Suppressor macrophage treated with lipopolysaccharide for 4 hours (primary cell): ENCODE data around the gene GALNT11.
"Not testable (repeated sequence)": the region's sequence is repeated elsewhere in the genome, so short reads cannot be mapped to it uniquely, and the experiment has no call there.

Source experiments
- DNase-seq: peaks from one replicate; pipeline ENCODE4 v3.0.0-alpha.2; 2020

The GALNT11 gene

DNA sequence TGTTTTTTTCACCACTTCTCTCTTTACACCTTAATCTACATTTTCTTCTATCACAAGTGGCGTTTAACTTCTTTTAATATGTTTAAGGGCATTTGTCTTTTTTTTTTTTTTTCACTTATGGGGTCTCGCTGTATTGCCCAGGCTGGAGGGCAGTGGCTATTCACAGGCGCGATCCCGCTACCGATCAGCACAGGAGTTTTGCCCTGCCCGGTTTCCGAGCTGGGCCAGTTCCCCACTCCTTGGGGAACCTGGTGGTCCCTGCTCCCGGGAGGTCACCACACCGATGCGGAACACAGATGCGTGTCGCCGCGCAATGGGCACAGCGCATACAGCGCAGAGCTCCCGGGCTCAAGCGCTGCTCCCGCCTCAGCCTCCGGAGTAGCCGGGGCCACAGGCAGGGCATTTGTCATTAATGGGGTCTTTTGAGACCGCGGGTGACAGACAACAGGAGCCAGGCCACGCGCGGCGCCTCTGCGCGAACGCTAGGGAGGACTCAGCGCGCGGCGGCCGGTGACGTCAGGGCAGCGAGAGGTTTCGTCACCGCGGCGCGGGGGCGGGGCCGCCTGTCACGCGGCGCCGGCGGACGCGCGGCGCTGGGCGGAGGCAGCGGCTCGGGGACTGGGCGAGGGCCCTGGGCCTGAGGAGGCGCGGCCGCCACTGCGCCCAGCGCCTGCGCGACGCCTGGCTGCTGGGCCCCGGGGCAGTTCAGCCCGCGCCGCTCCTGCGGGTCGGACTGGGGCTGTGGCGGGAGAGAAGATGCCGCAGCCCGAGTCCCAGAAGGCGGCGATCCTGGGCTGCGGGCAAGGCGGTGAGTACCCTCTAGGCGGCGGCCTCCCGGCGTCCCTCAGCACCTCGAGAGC is at the start of gene GALNT11:
Gene GALNT11 (plus strand): TSS at position 598 of the 860 bp plus-strand sequence. CDS start 68,554 bp downstream, outside the sequence.
- DNase-seq = peak; percentile 97

DNA sequence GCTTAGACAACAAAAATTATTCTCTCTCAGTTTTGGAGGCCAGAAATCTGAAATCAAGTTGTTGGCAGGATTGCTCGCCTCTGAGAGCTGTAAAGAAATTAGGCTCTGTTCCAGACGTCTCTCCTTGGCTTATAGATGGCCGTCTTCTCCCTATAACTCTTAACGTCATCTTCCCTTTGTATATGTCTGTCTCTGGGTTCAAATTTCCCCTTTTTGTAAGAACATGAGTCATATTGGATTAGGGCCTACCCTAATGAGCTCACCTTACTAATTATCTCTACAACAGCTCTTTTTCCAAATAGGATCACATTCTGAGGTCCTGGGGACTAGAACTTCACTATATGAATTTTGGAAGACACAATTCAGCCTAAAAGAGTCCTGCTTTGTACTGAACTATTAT is 46.9 kb upstream of the GALNT11 start:
- no peak for DNase-seq

DNA sequence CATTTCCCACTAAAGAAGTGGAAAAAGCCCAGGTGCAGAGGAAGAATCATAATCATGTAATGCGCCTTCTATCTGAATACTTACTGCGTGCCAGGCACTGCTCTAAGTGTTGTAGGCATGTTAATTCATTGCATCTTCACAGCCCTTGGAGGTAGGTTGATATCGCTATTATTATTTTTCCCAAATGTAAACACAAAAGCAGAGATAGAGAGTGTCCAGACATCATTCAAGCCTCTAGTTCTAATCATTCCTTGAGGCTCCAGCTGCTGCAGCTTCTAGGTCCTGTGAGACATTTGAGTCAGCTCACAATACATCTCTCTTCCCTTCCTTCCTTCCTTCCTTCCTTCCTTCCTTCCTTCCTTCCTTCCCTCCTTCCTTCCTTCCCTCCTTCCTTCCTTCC is 44.3 kb upstream of the GALNT11 start:
- no peak for DNase-seq

DNA sequence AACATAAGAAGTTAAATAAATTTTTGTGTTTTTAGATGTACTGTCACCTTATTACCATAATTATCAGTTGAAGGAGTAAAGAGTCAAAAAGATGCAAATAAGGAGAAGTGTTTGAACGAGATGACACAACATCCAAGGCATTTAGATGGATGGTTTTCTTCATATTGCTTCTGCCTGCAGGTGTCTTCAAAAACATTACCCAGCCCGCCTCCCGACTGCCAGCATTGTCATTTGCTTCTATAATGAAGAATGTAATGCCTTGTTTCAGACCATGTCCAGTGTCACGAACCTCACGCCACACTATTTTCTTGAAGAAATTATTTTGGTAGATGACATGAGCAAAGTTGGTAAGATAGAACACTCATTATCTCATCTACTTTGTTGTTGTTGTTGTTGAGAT is 42.7 kb upstream of the GALNT11 start:
- no peak for DNase-seq

DNA sequence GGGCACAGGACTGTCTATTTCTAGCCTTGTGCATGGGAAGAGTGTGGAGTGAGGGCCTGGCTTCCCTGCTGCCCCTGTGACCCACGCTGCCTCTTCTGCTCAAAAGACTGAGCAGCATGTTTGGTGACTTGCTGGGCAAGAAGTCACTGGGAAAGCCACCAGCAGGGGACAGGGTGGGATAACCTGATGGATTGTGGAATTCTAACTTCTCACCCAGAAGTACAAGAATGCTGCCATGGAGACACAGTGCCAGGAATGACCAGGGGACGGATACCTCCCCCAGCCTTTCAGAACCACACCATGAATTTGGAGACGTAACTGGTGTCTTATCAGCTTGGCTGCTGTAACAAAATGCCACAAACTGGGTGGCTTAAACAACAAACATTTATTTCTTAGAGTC is 40.9 kb upstream of the GALNT11 start:
- DNase-seq = no peak

DNA sequence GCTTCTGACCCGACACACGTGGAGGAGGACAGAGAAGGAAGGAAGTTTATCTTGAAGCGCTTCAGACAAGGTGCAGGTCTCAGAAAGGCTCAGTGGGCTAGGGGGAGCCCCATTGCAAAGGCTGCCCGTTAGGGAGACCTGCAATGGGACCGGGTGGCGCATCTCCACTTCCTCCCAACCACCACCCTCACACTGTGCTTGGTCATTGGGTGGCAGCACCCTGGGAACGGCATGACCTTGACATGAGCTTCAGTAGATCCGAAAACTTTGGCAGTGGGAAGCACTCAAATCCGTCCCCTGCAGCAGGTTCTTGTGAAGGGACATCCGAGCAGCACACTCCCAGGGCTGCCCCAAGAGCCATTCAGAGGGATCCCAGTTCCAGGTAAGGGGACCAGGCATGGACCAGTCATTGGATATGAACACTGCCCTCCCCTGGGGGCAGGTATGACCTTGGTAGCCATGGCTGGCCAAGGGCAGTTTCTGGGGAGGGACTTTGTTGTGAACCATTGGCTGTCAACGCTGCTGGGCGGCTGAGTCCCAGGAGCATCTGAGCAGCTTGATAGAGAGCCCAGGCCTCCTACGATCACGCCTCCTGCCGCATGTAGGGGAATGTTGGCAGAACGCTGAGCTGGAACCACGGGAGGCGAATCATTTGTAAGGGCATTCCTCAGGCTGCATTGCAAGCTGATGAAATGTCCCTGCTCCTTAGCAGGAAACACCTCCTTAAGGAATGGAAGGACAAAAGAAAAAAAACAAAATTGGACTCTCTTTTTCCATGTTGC is 37.5 kb upstream of the GALNT11 start:
- no peak for DNase-seq

DNA sequence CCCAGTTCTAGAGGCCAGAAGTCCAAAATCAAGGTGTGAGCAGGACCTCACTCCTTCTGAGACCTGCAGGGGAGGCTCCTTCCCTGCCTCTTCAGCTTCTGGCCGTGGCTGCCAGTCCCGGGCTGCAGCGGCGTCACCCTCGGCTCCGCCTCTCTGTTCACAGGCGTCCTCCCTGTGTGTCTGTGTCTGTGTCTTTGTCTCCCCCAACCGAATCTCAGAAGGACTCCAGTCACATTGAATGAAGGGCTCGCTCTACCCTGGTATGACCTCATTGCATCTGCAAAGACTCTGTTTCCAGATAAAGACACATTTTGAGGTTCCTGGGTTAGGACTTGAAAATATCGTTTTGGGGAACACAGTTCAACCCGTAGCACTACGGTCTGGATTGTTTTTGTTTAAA is 33.1 kb upstream of the GALNT11 start:
- DNase-seq = peak; percentile 61

DNA sequence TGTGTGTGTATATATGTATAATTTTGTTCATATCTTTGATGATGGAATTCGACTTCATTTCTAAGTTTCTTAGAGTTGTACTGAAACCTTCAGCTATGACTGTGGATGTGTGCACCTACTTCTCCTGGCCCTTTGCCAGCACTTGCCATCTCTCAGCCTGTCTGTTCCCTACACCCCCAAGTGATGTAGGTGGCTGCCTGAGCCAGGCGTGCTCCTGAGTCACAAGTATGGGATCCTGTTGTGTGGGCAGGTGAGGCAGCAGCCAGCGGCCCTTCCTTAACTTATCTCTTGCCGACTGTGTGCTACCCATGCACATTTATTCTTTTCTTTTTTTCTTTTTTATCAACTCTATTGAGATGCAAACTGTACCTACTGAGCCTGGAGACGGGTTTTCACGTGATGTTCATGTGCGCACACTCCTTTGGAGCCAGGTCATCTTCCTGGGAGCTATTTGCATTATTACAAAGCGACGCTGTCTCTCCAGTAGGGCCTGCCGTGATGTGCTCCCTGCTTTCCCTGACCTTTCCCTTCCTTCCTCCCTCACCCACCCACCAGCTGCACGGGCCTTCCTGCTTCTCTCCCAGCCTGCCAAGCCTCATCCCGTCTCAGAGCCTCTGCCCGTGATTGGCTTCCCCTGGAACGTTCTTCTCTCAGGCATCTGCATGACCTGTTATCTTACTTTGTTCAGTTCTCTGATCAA is 31.3 kb upstream of the GALNT11 start:
- no peak for DNase-seq

DNA sequence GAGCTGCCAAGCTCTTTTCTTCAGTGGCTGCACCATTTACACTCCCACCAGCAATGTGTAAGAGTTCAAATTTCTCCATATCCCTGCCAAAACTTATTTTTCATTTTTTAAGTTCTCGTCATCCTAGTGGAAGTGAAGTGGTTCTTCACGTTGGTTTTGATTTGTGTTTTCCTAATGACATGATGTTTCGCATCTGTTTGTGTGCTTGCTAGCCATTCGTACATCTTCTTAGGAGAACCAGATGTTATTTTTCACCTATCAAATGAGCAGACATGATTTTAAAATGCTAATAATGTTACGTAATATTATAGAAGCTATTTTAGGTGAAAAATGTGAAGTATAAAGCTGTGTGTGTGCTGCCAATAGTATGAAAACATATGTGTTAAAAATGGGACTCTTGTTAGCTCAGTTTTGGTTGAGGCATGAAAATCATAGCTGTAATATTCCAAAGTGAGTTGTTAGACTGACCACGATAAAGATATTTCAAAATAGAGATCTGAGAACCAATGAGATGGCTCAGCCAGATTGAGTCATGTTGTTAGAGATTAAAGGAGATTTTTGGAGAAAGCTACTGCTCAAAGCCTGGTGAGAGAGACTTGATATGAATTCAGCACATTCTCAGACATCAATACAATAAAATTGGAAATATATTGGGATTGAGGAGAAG is 25.9 kb upstream of the GALNT11 start:
- no peak for DNase-seq

DNA sequence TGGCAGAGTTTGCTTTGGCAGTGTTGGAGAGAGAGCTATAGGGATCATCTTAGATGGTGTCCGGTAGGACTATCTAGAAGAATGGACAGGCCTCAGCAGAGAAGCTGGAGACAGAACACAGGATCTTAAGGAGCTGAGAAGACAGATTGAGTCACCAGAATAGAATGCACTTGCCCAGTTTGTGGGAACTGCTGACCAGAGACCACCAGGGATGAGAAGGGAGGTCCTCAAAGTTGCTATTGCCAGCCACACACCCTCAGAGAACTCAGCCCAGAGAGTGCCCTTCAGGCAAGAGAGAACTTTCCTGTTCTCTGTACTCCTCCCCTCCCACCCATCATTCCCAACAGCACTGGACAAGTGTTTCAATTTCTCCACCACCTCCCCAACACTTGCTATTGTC is 25.3 kb upstream of the GALNT11 start:
- DNase-seq = no peak

DNA sequence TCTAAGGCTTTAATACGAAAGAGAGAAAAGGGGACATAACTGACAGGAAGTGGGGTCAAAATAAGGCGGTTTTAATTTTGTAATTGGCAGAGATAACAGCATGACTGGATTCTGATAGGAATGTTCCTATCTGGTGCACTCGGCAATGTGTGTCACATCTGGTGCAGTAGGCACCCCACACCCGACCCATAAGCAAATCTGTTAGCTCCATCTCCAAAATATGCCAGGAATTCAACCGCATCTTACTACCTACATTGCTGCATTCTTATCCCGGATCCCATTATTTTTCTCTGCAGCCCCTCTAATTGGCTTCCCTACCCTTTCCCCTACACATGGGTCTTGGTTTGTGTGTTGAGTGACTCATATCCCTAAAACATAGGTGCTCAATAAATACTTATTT is 19.1 kb upstream of the GALNT11 start:
- DNase-seq = no peak

DNA sequence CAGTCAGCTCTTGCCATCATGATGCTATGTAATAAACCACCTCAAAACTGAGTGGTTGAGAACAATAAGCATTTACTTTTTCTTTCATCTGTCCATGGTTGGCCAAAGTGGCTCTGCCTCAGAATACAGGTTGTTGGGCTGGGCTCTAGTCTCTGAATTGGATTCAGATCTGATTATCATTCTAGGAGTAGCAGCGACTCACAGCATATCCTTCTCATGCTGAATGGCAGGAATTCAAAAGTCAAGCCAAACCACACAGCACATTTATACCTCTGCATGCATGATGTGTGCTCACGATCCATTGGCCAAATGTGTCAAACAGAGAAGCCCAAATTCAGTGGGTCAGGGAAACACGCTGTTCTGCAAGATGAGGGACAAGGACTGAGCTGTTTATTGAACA is 13.6 kb upstream of the GALNT11 start:
- DNase-seq = no peak

DNA sequence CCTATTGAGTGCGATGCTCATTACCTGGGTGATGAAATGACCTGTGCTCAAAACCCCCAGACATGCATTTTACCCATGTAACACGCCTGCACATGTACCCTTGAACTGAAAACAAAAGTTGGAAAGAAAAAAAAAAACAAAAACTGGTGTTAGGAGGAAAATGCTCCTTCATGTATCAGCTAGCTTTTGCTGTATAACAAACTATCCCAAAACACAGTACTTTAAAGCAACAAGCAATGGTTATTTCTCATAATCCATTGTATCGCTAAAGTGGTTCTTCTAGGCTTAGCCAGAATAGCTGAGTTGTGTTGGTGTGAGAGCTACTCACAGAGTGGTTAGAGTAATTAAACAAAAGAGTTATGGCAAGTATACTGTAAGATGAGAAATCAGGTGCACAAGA is 12.2 kb upstream of the GALNT11 start:
- DNase-seq = no peak

DNA sequence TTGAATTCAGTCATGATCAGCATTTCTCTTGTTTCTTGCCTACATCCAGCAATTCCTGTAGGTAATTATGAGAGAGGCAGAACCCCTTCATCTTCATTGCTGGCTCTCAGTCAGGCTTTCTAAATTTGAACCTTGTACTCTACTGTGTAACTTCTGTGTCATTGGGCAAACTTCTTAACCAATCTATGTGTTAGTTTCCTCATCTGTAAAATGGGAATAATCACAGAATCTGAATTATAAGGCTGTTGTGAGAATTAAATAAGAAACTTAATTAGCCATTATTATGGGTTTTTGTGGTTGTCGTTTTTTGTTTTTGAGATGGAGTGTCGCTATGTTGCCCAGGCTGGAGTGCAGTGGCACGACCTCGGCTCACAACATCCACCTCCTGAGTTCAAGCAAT is 11.5 kb upstream of the GALNT11 start:
- DNase-seq = no peak

DNA sequence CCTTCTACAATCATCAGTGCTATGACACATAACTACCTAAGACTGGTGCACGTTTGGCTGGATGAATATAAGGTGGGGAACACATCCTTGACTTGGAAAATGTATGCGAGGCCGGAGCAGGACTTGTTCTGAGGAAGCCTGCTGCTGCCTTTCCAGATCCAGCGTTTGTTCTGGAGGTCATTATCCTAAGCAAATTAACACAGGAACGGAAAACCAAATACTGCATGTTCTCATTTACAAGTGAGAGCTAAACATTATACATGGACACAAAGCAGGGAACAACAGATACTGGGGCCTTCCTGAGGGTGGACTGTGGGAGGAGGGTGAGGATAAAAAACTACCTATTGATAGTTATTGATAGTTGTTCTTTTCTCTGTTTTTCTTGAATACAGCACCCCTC is 10.8 kb upstream of the GALNT11 start:
- DNase-seq = no peak

DNA sequence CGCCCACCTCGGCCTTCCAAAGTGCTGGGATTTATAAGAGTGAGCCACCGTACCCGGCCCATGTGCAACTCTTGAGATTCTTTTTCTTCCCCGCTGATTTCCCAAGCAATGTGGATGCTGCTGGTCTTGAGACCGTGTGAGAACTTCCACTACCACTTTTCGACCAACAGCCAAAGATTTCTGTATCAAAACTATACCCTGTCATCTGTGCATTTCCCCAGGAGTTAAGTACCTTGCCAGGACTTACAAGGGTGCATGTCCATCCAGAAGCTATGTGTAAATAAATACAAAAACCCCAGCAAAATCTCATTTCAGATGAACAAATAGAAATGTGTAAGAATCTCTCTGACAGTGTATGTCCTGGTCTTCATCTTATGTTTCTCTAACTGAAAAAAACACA is 9.9 kb upstream of the GALNT11 start:
- DNase-seq = no peak

DNA sequence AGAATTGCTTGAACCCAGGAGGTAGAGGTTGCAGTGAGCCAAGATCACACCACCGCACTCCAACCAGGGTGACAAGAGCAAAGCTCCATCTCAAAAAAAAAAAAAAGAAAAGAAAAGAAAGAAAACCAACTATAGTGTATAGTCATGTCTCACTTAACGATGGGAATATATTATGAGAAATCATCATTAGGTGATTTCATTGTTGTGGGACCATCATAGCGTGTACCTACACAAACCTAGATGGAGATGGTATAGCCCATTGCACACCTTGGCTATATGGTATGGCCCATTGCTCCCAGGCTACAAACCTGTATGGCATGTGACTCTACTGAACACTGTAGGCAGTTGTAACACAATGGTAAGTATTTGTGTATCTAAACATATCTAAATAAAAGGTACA is 8.5 kb upstream of the GALNT11 start:
- DNase-seq = no peak

DNA sequence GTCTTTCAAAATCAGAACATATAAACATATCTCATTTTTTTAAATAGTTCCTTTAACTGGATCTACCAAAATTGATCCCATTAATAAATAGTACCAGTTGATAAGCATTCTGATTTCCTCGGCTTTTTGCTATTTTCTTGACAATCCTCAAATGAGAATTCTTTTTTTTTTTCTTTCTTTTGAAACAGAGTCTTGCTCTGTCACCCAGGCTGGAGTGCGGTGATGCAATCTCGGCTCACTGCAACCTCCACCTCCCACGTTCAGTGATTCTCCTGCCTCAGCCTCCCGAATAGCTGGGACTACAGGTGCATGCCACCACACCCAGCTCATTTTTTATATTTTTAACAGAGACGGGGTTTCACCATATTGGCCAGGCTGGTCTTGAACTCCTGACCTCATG is 7.8 kb upstream of the GALNT11 start:
- not testable (repeated sequence) for DNase-seq

DNA sequence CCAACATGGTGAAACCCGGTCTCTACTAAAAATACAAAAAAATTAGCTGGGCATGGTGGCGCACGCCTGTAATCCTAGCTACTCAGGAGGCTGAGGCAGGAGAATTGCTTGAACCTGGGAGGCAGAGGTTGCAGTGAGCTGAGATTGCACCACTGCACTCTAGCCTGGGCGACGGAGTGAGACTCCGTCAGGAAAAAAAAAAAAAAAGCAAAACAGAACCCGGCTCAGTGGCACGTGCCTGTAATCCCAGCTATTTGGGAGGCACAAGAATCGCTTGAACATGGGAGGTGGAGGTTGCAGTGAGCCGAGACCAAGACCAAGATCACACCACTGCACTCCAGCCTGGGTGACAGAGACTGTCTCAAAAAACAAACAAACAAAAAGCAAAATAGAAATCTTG is 3.7 kb upstream of the GALNT11 start:
- DNase-seq = not testable (repeated sequence)

DNA sequence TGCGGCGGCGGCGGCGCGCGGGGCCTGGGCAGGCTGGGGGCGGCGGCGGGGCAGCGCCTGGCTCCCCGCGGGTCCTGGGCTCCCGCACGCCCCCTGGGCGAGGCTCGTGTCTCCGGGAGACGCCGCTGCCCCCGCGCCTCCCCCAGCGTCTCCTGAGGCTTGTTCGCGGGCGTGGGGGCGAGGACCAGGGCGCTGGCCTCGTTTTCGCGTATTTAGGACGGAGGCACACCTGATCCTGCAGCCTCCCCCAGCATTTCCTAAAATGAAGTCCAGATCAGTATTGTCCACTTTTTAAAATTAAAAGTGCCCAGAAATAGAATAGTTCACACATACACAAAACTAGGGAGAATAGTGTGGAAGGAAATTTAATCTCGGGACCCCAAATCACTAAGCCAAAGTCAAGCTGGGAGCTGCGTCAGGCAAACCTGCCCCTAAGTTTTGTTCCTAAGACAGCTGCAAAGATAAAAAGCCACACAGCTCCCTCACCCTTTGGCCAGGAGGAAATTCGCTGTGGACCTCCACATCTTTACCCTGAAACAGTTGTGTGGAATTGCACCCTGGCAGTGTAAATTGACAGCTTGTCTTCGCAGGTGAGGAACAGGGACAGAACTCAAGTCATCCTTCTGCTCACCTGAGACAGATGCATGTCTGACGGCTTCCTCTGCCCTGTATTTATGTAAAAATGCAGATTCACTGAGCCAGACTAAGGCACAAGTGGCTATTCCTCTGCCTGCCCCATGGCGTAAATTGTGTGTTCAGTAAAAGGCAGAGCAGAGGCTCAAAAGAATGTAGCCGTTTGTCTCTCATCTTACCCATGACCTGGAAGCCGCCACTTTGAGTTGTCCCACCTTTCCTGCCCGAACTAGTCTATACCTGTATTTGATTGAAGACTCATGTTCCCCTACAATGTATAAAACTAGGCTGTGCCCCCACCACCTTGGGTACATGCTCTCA is 740 bp downstream of the GALNT11 start:
- DNase-seq = no peak

DNA sequence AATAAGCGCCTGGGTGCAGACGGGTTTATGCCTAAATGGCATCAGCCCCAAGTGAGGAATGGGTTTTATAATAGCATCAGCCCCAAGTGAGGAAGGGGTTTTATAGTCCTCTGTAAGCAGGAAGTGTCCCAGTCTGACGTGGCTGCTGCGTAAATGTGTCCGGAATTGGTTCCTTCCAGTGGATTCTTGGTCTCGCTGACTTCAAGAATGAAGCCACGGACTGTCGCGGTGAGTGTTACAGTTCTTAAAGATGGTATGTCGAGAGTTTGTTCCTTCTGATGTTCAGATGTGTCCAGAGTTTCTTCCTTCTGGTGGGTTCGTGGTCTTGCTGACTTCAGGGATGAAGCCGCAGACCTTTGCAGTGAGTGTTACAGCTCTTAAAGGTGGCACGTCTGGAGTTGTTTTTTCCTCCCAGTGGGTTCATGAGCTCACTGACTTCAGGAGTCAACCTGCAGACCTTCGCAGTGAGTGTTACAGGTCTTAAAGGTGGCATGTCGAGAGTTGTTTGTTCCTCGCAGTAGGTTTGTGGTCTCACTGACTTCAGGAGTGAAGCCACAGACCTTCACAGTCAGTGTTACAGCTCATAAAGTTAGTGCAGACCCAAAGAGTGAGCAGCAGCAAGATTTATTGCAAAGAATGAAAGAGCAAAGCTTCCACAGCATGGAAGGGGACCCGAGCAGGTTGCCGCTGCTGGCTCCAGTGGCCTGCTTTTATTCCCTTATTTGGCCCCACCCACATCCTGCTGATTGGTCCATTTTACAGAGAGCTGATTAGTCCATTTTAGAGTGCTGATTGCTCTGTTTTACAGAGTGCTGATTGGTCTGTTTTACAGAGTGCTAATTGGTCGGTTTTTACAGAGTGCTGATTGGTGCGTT is 2.3 kb downstream of the GALNT11 start:
- DNase-seq = not testable (repeated sequence)
